CD4-positive, CD25-positive, alpha-beta regulatory T cell (primary cell): Measurements from ENCODE around the gene GPATCH2. TPM values are rescaled to one million over a fixed set of nuclear protein-coding genes. Genes with fewer than 3 reads are reported as not detected.
A peak's percentile ranks its signal among the peaks of the same experiment; 100 is the strongest.

Source experiments
- ATAC-seq, 2 donors: fragments of 150-1000 bp; cut with Tn5 transposase; one replicate each; pipeline ENCODE4 v1.10.0; 2021; ENCODE audit warnings: low read depth in 2 of 2, moderate number of reproducible peaks in 2 of 2, moderate library complexity in 1 of 2
- DNase-seq, 3 donors: peaks; one replicate each; pipeline versions ENCODE4 v3.0.0 to v3.0.0-alpha.2; 2012 to 2022; ENCODE audit warnings: mixed read lengths in 1 of 3
- H3K27ac ChIP-seq: one replicate; pipeline ENCODE4 v1.7.0; 2013; ENCODE audit warnings: mild to moderate bottlenecking, low read length; ENCODE audit not compliant: insufficient read depth, poor library complexity, severe bottlenecking
- H3K27me3 ChIP-seq: one replicate; pipeline ENCODE4 v1.7.0; 2013; ENCODE audit warnings: low read length; ENCODE audit not compliant: control insufficient read depth, insufficient read depth
- H3K36me3 ChIP-seq: one replicate; pipeline ENCODE4 v1.7.0; 2013; ENCODE audit warnings: mild to moderate bottlenecking, low read length, moderate library complexity; ENCODE audit not compliant: control insufficient read depth, insufficient read depth
- H3K4me1 ChIP-seq: 2 replicates; pipeline ENCODE4 v1.7.0; 2013; ENCODE audit warnings: mild to moderate bottlenecking, low read length; ENCODE audit not compliant: insufficient read depth, control insufficient read depth, poor library complexity, severe bottlenecking
- H3K4me3 ChIP-seq: one replicate; pipeline ENCODE4 v1.7.0; 2013; ENCODE audit warnings: low read depth, mild to moderate bottlenecking, low read length, moderate library complexity
- H3K9me3 ChIP-seq, 2 experiments: 1 replicate in 1 of 2; 2 replicates in 1 of 2; pipeline ENCODE4 v1.7.0; 2013; ENCODE audit warnings: low read length in 2 of 2, mild to moderate bottlenecking in 1 of 2, moderate library complexity in 1 of 2; ENCODE audit not compliant: control insufficient read depth in 2 of 2
- H3K27ac Mint-ChIP-seq, 3 donors: one replicate each; pipeline ENCODE4 v1.8.0; 2020 to 2022; ENCODE audit warnings: mild to moderate bottlenecking in 3 of 3, mixed read lengths in 3 of 3, moderate library complexity in 2 of 3
- H3K27me3 Mint-ChIP-seq: one replicate; pipeline ENCODE4 v1.8.0; 2022; ENCODE audit warnings: mild to moderate bottlenecking, mixed read lengths
- H3K36me3 Mint-ChIP-seq: one replicate; pipeline ENCODE4 v1.8.0; 2020; ENCODE audit warnings: mixed read lengths
- H3K4me1 Mint-ChIP-seq, 4 donors: one replicate each; pipeline ENCODE4 v1.8.0; 2020 to 2022; ENCODE audit warnings: mixed read lengths in 4 of 4, mild to moderate bottlenecking in 1 of 4
- H3K4me3 Mint-ChIP-seq, 4 donors: one replicate each; pipeline ENCODE4 v1.8.0; 2020 to 2022; ENCODE audit warnings: mild to moderate bottlenecking in 4 of 4, mixed read lengths in 4 of 4, moderate library complexity in 3 of 4
- H3K9me3 Mint-ChIP-seq, 7 donors: one replicate each; pipeline ENCODE4 v1.8.0; 2020 to 2022; ENCODE audit warnings: mixed read lengths in 7 of 7, mild to moderate bottlenecking in 3 of 7, moderate library complexity in 2 of 7
- polyA plus RNA-seq, 4 donors: library from polyadenylated mRNA; unstranded; fragments of 300-500 nt; fragmentation: Illumina TruSeq; gene quantifications; one replicate each; pipeline ENCODE4 v1.2.3, GENCODE V29; 2021
- total RNA-seq: library from RNA; stranded (reverse); gene quantifications from one replicate; pipeline ENCODE4 v1.2.3, GENCODE V29; 2022

The GPATCH2 gene
- total RNA-seq (17.0 TPM), polyA plus RNA-seq (1 to 10 TPM; 3.4 to 4.7 (median 4.3) TPM)

- H3K4me3 Mint-ChIP-seq: peak within 1 kb of the TSS; percentile 93 to 100 (median 95)
- H3K4me1 Mint-ChIP-seq: peaks cover 19 to 49% (median 35%) of the 10 kb centered on the region in 4 donors
- H3K9me3 Mint-ChIP-seq: peaks cover 0 to 2% (median 0%) of the 10 kb centered on the region in 7 donors
- Histone ChIP-seq H3K9me3 (no peaks in the 10 kb centered on the region), H3K4me1 (peaks cover 38% of the 10 kb centered on the region), H3K36me3 (no peaks in the 10 kb centered on the region), H3K27me3 (no peaks in the 10 kb centered on the region), H3K27ac (peak within 1 kb of the TSS; percentile 91), H3K4me3 (peak within 1 kb of the TSS; percentile 98)
- H3K36me3 Mint-ChIP-seq: no peaks in the 10 kb centered on the region
- peaks cover 19% of the 10 kb centered on the region for H3K27me3 Mint-ChIP-seq
- DNase-seq (peak; percentile 66 to 93 (median 90)), ATAC-seq (peak; percentile 88 to 89)
- peak within 1 kb of the TSS; percentile 98 to 99 (median 99) for H3K27ac Mint-ChIP-seq
These were observed at the start of gene GPATCH2, which contains the start of gene SPATA17 for GRCh38 chr1:217630711-217631591. Gene GPATCH2 (minus strand): TSS chr1:217631090. CDS start chr1:217630971, 119 bp downstream. Gene SPATA17 (plus strand): TSS chr1:217631344. CDS start chr1:217631379, 35 bp downstream.

- Mint-ChIP-seq H3K27me3 (peaks cover 19% of the 10 kb centered on the region), H3K36me3 (no peaks in the 10 kb centered on the region), H3K4me1 (no peaks in the 10 kb centered on the region), H3K27ac (no peak overlapping the region), H3K4me3 (no peak overlapping the region), H3K9me3 (no peaks in the 10 kb centered on the region)
- Histone ChIP-seq H3K27me3 (no peaks in the 10 kb centered on the region), H3K4me3 (no peak overlapping the region), H3K27ac (no peak overlapping the region), H3K36me3 (no peaks in the 10 kb centered on the region), H3K4me1 (no peaks in the 10 kb centered on the region), H3K9me3 (no peaks in the 10 kb centered on the region)
- DNase-seq: no peak
- no peak for ATAC-seq
These were observed 43.3 kb upstream of the GPATCH2 start for GRCh38 chr1:217674028-217674729.

DNA sequence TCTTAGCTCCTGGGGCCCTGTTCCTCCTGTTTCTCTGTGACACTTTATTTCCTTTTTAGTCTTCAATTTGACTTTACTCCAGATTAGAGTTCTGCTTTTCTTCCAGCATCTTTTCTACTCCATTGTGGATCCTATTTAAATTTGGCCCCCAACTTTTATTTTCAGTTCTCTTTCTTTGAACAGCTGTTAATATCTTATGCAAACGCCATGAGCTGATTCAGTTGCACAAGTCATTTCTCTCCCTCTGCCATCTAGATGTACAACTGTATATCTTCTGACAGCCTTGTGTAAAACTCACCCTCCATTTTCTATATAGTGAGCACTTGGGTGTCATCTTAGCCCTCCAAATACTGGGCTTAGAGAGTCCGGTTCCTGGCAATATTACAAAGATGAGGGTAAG, 42.5 kb upstream of the GPATCH2 start:
- no peak overlapping the region for H3K27ac ChIP-seq
- no peak overlapping the region for H3K4me3 ChIP-seq
- no peaks in the 10 kb centered on the region for H3K9me3 ChIP-seq
- ATAC-seq (no peak), DNase-seq (no peak)
- no peaks in the 10 kb centered on the region for H3K36me3 ChIP-seq
- Mint-ChIP-seq H3K36me3 (no peaks in the 10 kb centered on the region), H3K4me3 (no peak overlapping the region), H3K9me3 (no peaks in the 10 kb centered on the region), H3K27ac (no peak overlapping the region), H3K27me3 (peaks cover 19% of the 10 kb centered on the region), H3K4me1 (no peaks in the 10 kb centered on the region)
- no peaks in the 10 kb centered on the region for H3K4me1 ChIP-seq
- no peaks in the 10 kb centered on the region for H3K27me3 ChIP-seq

- Mint-ChIP-seq H3K4me1 (no peaks in the 10 kb centered on the region), H3K27me3 (peaks cover 24% of the 10 kb centered on the region), H3K9me3 (no peaks in the 10 kb centered on the region), H3K4me3 (no peak overlapping the region), H3K36me3 (no peaks in the 10 kb centered on the region), H3K27ac (no peak overlapping the region)
- Histone ChIP-seq H3K27ac (no peak overlapping the region), H3K27me3 (no peaks in the 10 kb centered on the region), H3K36me3 (no peaks in the 10 kb centered on the region), H3K9me3 (no peaks in the 10 kb centered on the region), H3K4me1 (no peaks in the 10 kb centered on the region), H3K4me3 (no peak overlapping the region)
- ATAC-seq (no peak), DNase-seq (no peak)
These were observed 37.6 kb upstream of the GPATCH2 start for GRCh38 chr1:217668351-217668940.

DNA sequence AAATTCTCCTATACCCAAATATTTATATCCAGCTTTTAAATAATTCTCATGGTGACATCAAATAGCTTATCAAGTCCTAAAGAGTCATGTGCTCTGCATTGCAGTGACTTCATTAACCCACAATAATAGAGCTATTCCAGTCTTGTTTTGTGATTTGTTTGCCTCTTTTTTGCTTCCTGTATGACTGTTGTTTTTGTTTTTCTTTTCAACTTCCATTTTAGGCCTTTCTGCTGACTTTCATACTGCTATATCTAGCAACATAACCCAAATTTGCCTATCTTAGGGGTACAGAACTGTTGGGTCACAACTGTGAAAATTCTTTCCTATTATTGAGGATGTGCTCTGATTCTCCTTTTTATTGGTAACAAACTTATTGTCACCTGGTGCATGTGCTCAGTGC, 30.5 kb upstream of the GPATCH2 start:
- H3K36me3 Mint-ChIP-seq: no peaks in the 10 kb centered on the region

GRCh38 chr1:217660353-217661062, 29.6 kb upstream of the GPATCH2 start:
- Mint-ChIP-seq H3K27me3 (peaks cover 3% of the 10 kb centered on the region), H3K9me3 (peaks cover 0 to 3% (median 0%) of the 10 kb centered on the region in 7 donors), H3K36me3 (no peaks in the 10 kb centered on the region), H3K4me1 (peaks cover 0 to 4% (median 0%) of the 10 kb centered on the region in 4 donors), H3K4me3 (no peak overlapping the region), H3K27ac (no peak overlapping the region)
- ATAC-seq: no peak
- no peaks in the 10 kb centered on the region for H3K4me1 ChIP-seq
- no peak overlapping the region for H3K27ac ChIP-seq
- peak in 1 of 3 donors; percentile 7 for DNase-seq
- H3K4me3 ChIP-seq: no peak overlapping the region
- no peaks in the 10 kb centered on the region for H3K27me3 ChIP-seq
- H3K36me3 ChIP-seq: no peaks in the 10 kb centered on the region
- no peaks in the 10 kb centered on the region for H3K9me3 ChIP-seq

More for the DNA sequence above, 30.5 kb upstream of the GPATCH2 start:
- ATAC-seq (no peak), DNase-seq (no peak)
- peaks cover 0 to 4% (median 0%) of the 10 kb centered on the region in 4 donors for H3K4me1 Mint-ChIP-seq
- H3K4me3 Mint-ChIP-seq: no peak overlapping the region
- peaks cover 0 to 3% (median 0%) of the 10 kb centered on the region in 7 donors for H3K9me3 Mint-ChIP-seq
- H3K9me3 ChIP-seq: no peaks in the 10 kb centered on the region
- H3K27ac Mint-ChIP-seq: peak overlapping the region in 1 of 3 donors; percentile 65
- no peak overlapping the region for H3K27ac ChIP-seq
- no peaks in the 10 kb centered on the region for H3K4me1 ChIP-seq
- no peak overlapping the region for H3K4me3 ChIP-seq
- H3K36me3 ChIP-seq: no peaks in the 10 kb centered on the region
- no peaks in the 10 kb centered on the region for H3K27me3 ChIP-seq
- peaks cover 5% of the 10 kb centered on the region for H3K27me3 Mint-ChIP-seq

DNA sequence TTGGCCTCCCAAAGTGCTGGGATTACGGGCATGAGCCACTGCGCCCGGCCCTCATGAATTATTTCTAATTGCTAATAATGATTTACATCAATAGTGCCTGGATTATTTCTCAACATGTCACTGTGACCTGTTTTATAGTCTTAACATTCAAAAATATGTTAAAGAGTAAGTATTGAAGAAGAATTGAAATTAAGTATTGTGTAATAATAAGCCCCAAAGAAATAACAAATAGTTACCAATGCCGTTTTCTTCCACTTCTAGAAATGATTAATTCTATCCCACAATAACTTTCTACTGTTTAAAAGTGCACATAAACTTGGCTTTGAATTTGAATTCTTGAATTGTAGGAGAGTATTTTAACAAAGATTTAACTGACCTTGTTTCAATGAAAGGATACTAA, 19.8 kb upstream of the GPATCH2 start:
- Mint-ChIP-seq H3K36me3 (no peaks in the 10 kb centered on the region), H3K4me3 (no peak overlapping the region), H3K4me1 (no peaks in the 10 kb centered on the region), H3K27me3 (peaks cover 4% of the 10 kb centered on the region), H3K9me3 (no peaks in the 10 kb centered on the region), H3K27ac (no peak overlapping the region)
- DNase-seq (no peak), ATAC-seq (no peak)
- H3K9me3 ChIP-seq: no peaks in the 10 kb centered on the region
- H3K36me3 ChIP-seq: no peaks in the 10 kb centered on the region
- H3K4me1 ChIP-seq: no peaks in the 10 kb centered on the region
- no peak overlapping the region for H3K4me3 ChIP-seq
- no peak overlapping the region for H3K27ac ChIP-seq
- H3K27me3 ChIP-seq: no peaks in the 10 kb centered on the region
